ENCODE data around the gene DIAPH2.

The DIAPH2 gene

GRCh38 chrX:96982161-96982560 is 297.5 kb downstream of the DIAPH2 start:
- no peak for DNase-seq

- DNase-seq: no peak
These were observed 299.9 kb downstream of the DIAPH2 start for GRCh38 chrX:96984538-96984937.

GRCh38 chrX:96985046-96985445 is 300.4 kb downstream of the DIAPH2 start:
- DNase-seq: no peak

- no peak for DNase-seq
These were observed 302.6 kb downstream of the DIAPH2 start for GRCh38 chrX:96987228-96987627.

GRCh38 chrX:96989830-96990571 is 305.4 kb downstream of the DIAPH2 start:
- DNase-seq: no peak

DNA sequence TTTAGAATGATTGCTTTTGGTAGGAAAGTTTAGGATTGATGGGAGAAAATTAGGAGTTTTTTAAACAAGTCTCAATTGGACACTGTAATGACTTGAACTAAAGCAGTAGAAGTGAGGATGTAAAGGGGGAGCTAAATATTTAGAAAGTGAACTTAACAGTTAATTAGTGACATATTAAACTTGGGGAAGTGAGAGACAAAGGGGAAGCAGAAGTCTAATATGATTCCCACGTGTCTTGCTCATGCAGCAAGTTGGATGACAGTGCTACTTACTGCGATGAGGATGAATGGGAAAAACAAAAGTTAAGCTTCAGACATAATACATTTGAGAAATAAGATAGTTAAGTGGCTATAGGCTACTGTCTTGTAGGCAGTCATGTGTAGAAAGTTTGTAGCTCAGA is 309.5 kb downstream of the DIAPH2 start:
- no peak for DNase-seq

- no peak for DNase-seq
These were observed 312.6 kb downstream of the DIAPH2 start for GRCh38 chrX:96997196-96997595.

- DNase-seq: no peak
These were observed 316.2 kb downstream of the DIAPH2 start for GRCh38 chrX:97000682-97001368.

GRCh38 chrX:97006167-97006566 is 321.5 kb downstream of the DIAPH2 start:
- DNase-seq: no peak

DNA sequence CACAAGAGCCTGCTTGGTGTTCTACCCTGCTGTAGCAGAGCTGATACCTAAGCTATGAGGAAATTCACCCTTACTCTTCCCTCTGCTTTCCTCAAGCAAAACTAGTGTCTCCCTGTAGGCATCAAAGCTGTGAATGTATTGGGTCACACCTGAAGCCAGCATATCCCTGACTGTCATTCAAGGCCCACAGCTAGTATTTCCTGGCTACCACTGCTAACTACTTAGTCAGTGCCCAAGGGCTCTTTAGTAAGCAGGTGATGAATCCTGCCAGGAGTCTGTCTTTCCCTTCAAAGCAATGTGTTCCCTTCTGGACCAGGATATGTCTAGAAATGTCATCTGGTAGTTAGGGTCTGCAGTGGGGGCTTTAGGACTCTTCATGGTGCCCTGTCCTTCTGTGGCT is 324.7 kb downstream of the DIAPH2 start:
- no peak for DNase-seq

DNA sequence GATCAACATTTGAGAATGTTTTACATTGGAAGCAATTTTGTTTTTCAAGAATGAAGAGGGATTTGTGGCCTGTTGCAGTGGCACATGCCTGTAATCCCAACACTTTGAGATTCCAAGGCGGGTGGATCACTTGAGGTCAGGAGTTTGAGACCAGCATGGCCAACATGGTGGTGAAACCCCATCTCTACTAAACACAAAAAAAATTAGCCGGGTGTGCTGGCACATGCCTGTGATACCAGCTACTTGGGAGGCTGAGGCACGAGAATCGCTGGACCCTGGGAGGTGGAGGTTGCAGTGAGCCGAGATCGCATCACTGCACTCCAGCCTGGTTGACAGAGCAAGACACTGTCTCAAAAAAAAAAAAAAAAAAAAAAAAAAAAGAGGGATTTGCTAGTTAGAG is 326.9 kb downstream of the DIAPH2 start:
- DNase-seq: no peak

DNA sequence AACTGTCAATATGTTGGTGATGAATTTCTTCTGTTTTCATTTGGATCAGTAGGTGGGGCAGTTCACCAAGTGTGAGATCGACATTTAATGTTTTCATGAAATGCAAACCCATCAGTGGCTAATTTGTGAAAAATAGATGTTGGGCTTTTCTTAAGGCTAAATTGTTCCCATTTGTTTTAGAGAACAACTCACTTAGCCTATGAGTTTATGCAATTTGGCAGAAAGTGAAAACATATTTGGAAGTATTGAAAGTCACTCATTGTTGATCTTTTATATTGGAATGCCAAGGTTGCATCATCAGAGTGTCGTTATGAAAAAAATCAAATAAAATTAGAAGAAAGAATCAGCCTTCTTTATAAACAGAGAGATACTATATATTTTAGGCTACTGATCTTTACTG is 331.5 kb downstream of the DIAPH2 start:
- no peak for DNase-seq

- DNase-seq: peak; percentile 19
These were observed 337.0 kb downstream of the DIAPH2 start for GRCh38 chrX:97021680-97022079.

DNA sequence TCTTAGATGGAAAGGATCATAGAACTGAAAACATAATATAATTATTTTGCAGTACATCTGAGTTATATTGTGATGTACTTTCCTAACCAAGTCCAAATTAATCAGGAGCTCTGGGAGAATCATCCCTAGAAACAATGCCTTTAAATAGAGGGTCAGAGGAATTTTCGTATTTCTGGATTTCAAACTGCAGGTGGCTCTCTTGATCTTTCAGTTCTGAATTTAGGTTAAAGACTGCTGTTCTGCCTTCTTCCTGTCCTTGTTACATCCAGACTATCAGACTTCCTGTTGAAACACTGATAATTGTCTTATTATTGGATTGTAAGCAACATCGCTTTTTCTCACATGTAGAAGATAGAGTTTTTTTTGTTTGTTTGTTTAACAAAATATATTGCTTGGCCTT is 341.8 kb downstream of the DIAPH2 start:
- DNase-seq: peak; percentile 76

DNA sequence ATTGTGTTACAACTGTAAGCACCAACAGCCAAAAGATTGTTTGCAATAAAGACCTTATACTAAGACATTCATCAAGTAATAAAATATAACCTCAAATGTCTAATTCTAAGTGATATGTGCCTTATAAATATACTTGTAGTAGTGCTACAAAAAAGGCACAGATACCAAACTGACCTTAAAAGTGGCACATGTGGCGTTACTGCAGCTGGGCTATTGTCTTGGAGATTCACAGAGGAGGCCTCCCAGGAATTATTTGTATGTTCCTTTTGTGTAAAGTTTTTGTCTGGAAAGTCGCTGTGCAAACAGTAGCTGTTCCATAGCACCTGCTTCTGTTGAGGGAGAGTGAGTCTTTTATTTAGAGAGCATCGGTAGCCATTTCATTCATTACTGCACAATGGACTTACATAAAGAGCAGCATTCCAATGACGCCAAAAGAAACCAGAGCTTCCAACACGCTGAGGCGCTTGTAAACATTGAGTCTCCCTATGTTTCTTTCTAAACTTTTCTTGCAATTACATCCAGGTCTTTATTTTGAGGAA is 342.8 kb downstream of the DIAPH2 start:
- peak; percentile 84 for DNase-seq

- DNase-seq: no peak
These were observed 345.8 kb downstream of the DIAPH2 start for GRCh38 chrX:97030463-97030862.

- no peak for DNase-seq
These were observed 346.3 kb downstream of the DIAPH2 start for GRCh38 chrX:97030947-97031346.

DNA sequence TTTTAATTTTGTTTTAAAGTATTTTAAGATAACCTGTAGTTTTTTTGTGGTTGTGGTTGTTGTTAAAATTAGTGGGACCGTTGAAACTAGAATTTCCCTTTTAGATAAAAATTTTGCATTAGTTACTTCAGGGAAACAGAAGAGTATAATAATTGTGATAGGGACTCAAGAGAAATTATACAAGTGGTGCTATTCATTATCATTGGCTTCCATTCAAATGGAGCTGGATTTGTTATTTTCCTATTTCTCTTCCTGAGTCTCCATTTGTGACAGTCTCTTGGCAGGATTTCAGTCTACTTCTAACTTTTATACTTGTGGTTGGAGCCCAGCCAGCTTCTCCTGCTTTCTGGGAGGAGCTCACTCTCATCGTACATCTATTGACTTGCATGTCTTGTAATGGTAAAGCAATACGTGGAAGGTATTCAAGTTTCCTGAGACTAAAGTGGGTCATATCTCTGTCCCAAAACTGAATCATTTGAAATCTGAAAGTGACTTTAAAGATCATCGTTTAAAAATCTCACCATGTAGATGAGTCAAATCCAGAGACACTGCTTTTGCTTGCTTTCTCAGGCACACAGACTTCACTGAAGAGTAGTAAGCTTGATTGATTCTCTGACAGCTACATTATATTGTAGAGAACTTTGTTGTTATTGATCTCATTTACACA is 354.9 kb downstream of the DIAPH2 start:
- no peak for DNase-seq

DNA sequence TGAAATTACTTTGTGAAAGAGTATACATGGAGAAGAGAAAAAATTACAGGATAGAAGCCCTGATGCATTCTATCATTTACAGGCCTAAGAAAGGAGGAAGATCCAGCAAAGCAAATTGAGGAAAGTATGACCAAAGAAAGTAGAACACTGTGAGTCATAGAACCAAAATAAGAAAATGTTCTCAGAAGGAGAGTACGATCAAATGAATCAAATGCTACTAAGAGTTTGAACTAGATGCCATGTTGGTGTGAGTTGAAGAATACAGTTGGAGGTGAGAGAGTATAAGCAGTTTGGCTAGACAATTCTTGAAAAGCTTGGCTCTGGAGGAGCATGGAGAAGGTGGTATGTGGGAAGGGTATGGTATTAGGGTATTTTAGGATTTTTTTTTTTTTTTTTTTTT is 360.8 kb downstream of the DIAPH2 start:
- DNase-seq: no peak

DNA sequence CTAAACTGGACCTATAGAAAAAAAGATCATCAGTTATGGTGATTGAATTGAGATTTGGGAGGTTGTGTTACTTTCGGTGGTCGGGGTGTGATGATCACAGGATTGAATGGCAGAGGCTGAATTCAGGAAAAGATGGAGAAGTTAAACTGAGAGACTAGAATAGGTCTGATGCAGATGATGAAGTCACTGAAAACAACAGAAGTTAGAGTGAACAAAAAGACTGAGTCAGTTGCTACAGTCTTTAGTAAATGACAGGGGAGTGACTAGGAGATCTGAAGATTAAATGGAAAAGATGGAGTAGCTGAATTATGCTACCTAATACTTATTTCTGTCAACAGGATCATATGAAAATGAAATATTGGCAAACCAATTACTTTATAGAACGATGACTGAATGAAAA is 362.2 kb downstream of the DIAPH2 start:
- no peak for DNase-seq

DNA sequence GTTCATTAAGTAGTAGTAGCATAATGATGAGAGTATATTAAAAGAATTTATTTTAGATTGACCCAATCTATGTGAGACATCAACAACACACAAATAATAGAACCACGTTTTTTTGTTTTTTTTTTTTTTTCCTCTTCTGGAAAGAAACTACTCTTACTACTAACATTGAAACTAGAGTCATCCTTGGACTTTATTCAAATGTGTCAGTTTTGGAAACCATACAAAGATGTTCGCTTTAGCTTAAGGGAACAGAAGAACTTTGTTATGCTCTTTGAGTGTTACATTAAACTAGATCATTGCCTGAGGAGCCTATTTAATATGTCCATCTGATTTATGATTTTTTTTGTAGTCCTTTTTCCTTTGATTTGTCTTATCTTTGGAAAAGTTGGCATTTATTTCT is 365.8 kb downstream of the DIAPH2 start:
- DNase-seq: no peak

DNA sequence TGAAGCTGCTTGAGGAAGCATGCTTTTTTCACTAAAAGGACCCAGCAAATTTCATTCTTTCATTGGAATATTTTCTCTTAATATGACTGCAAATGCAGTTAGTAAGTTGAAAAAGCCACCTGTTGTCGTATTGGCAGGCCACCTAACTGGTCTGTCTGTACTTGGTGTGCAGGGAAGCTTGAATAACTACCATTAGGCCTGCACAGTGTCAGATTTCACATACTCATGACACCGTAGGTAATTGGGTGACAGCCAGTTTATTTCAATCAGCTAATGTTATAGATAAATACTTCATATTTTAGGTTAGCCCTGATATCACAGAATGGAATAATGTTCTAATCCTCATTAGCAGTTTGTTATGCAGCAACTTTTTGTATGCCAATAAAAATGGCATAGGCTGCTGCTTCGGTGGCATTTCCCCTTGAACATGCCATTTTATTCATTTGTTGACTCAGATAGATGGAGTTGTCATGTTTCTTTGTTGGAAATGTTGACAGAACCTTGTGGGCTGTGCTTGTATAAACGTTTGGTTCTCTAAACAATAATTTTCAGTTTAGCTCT is 372.8 kb downstream of the DIAPH2 start:
- DNase-seq: peak; percentile 85

DNA sequence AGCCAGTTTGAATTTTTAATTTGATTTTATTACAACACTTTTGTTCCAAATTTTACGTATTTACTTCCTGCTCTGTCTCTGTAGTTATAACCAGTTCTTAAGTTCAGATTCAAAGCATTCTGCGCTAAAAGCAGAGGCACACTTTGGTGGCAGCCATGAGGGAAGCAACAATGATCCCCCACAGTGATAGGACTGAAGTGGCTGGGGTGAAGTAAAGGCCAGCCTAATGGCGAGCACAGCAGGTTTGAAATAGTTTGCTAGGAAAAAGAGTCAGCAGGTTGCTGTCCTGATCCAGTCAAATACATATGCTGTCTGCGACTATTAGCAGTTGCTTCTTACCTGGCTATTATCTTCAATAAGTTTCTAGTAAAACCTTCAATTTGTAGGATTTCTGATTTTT is 375.4 kb downstream of the DIAPH2 start:
- no peak for DNase-seq

GRCh38 chrX:97065066-97065465 is 380.4 kb downstream of the DIAPH2 start:
- DNase-seq: no peak
